HG03097 (cell line): ENCODE measurements around the gene AMPD1.

Source experiments
- ATAC-seq: cut with Tn5 transposase; IDR thresholded peaks from one replicate; pipeline ENCODE4 v1.9.1; 2021; ENCODE audit not compliant: unreplicated experiment, low FRiP score

Gene AMPD1

GRCh38 chr1:114695430-114696058 is at the start of gene AMPD1:
TSS of gene AMPD1 (minus strand) at chr1:114695546. CDS start at chr1:114695471, 75 bp downstream.
- ATAC-seq = no peak

DNA sequence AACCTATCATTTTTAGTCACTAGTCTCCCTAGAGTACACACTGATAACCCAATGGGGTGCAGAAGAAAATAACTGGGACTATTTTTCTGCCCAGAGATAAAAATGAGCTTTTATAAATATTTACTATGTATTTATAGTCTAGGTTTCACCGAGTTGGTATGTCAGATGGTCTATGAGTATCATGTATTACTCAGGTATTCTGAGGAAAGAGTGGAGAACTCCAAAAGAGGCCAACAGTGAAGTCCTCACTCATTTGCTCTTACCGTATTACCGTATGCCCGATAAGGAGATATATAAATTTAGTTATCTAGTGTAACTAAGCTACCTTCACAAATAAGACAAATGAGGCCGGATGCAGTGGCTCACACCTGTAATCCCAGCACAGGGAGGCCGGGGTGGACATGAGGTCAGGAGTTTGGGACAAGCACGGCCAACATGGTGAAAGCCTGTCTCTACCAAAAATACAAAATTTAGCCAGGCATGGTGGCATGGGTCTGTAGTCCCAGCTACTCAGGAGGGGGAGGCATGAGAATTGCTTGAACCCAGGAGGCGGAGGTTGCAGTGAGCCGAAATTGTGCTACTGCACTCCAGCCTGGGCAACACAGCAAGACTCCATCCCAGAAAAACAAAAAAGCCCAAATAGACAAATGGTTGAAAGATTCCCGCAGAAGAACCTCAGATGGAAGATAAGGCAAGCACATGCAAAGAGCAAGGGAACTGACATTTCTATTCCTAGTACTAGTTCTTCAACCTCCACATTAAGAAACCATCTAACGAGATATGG is 46.8 kb upstream of the AMPD1 start:
- ATAC-seq = no peak

GRCh38 chr1:114740331-114740730 is 45.0 kb upstream of the AMPD1 start:
- no peak for ATAC-seq

GRCh38 chr1:114737314-114737849 is 42.0 kb upstream of the AMPD1 start:
- no peak for ATAC-seq

GRCh38 chr1:114735479-114735878 is 40.1 kb upstream of the AMPD1 start:
- no peak for ATAC-seq

GRCh38 chr1:114729782-114730181 is 34.4 kb upstream of the AMPD1 start:
- ATAC-seq = no peak

DNA sequence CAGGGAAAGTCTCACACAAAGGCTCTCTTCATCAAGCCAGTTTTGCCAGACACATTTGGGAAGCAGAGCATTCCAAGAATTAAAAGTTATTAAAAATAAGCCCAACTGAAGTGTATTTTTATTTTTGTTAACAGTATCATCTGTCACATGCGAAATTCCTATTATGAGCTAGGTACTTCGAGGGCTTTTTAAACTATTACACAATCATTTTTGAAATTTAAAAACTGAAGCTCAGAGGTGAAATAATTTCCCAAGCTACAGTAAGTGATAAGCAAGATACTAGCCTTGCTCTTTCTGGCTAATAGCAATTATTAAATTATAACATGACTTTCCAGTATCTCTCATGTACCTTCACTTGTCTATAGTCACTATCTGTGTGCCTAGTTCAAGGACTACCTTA is 33.2 kb upstream of the AMPD1 start:
- no peak for ATAC-seq

- no peak for ATAC-seq
Measured at GRCh38 chr1:114725230-114725629, 29.9 kb upstream of the AMPD1 start.

DNA sequence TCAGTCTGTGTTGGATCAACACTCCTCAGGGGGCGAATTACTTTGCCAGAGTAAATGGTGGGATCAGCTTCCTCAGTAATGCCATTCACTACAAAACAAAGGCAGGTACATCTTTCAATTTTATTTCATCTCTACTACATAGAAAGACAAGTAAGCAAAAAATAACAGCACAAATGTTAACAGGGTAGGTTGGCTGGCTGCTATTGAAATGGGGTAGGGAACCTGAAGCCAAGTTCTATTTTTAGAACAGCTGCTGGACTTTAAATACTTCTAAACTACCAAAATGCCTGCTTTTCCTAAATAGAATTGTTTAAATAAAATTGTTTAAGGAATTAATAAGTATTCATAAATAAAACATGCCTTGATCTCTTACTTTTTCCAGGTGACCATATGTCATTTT is 28.6 kb upstream of the AMPD1 start:
- ATAC-seq = no peak

DNA sequence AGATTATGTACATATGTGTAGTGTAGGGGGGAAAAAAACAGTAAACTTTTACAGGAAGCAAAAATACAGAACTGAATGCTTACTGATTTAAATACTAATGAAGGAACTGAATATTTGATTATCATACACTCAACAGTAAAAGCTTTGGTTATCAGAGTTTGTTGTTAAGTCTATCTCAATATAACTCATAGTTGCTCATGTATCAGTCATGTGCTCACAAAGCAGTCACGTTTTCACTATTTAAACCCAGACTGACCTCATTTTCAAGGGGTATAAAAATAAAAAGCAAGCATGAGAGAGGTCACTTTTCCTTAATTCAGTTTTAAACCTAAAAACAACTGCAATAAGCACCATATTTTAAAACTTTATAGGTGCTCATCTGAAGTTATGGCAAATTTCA is 28.1 kb upstream of the AMPD1 start:
- no peak for ATAC-seq

- ATAC-seq = no peak
Measured at GRCh38 chr1:114720492-114720891, 25.1 kb upstream of the AMPD1 start.

- no peak for ATAC-seq
Measured at GRCh38 chr1:114719424-114719787, 24.1 kb upstream of the AMPD1 start.

GRCh38 chr1:114718661-114719423 is 23.5 kb upstream of the AMPD1 start:
- ATAC-seq = no peak

GRCh38 chr1:114716304-114717170 is 21.2 kb upstream of the AMPD1 start, which contains the start of gene NRAS:
TSS of gene NRAS (minus strand) at chr1:114716771. CDS start at chr1:114716160, 611 bp downstream.
- peak; percentile 87 for ATAC-seq

DNA sequence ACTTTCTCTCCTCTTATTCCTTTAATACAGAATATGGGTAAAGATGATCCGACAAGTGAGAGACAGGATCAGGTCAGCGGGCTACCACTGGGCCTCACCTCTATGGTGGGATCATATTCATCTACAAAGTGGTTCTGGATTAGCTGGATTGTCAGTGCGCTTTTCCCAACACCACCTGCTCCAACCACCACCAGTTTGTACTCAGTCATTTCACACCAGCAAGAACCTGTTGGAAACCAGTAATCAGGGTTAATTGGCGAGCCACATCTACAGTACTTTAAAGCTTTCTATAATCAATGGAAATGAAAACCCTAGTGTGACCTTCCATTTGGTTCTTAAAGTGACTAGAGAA is 20.6 kb upstream of the AMPD1 start:
- no peak for ATAC-seq

GRCh38 chr1:114712977-114713376 is 17.6 kb upstream of the AMPD1 start:
- no peak for ATAC-seq

GRCh38 chr1:114710360-114710759 is 15.0 kb upstream of the AMPD1 start:
- ATAC-seq = no peak

GRCh38 chr1:114707604-114708003 is 12.3 kb upstream of the AMPD1 start:
- no peak for ATAC-seq

DNA sequence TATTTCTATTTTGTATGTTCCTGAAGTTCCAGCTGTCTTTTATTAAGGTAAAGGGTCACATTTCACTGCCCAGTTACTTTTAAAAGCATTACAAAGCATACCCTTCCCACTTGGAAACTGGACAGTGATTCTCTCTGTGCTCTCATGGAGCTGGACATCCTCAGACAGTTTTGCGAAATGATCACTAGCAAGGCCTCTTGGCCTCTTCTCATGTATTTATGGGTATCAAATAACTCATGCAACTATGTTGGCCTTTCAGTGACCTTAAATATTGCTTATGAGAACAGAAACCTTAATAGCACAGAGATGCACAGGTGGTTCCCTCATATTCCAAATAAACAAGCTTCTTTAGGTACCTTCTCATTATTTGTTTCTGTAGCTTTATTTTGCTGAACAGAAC is 7.9 kb upstream of the AMPD1 start:
- ATAC-seq = no peak

DNA sequence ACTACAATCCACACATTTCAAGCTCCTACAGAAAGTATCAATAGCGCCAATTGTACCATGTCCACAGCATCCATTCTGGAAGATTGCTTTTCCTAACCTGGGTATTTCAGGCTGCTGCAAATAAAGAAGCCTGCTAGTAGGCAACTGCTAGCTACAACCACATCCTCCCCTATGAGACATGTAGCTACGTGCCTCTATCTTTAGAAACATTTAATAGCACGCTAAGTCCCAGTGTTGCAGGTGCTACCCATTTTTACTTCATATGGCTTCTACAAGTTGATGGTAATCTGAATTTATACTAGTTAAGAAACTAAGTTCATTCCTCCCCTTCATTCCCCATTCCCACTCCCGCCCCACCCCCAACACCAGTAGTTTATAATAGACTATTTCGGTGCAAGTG is 7.4 kb upstream of the AMPD1 start:
- no peak for ATAC-seq
